Astrocyte (in vitro differentiated cells and primary cell): Measurements from ENCODE around the gene HLA-DPA1. TPM values are rescaled to one million over a fixed set of nuclear protein-coding genes. Genes with fewer than 3 reads are reported as not detected.

Experiments
- DNase-seq: peaks from one replicate; pipeline ENCODE4 v3.0.0-alpha.2; 2010; ENCODE audit warnings: low read depth
- FAIRE-seq: peaks from 2 replicates; lab custom pipeline; 2011; peaks lifted over from hg19 to GRCh38; lab: Jason Lieb, UNC
- H2AFZ ChIP-seq: 2 replicates; pipeline ENCODE4 v1.6.0; 2012; ENCODE audit warnings: low read depth, low read length, inconsistent platforms
- H3K27ac ChIP-seq: 2 replicates; pipeline ENCODE4 v1.5.1; 2011; ENCODE audit warnings: low read depth, low read length, inconsistent platforms
- H3K27me3 ChIP-seq: 2 replicates; pipeline ENCODE4 v1.6.0; 2011; ENCODE audit warnings: low read length, inconsistent platforms; ENCODE audit not compliant: insufficient read depth
- H3K36me3 ChIP-seq: 2 replicates; pipeline ENCODE4 v1.5.1; 2011; ENCODE audit warnings: low read length, inconsistent platforms; ENCODE audit not compliant: insufficient read depth
- H3K4me1 ChIP-seq: 2 replicates; pipeline ENCODE4 v1.5.1; 2011; ENCODE audit warnings: low read length, inconsistent platforms; ENCODE audit not compliant: insufficient read depth
- H3K4me2 ChIP-seq: 2 replicates; pipeline ENCODE4 v1.6.0; 2012; ENCODE audit warnings: low read length, inconsistent platforms
- H3K4me3 ChIP-seq: 2 replicates; pipeline ENCODE4 v1.5.1; 2011; ENCODE audit warnings: low read depth, mild to moderate bottlenecking, low read length, inconsistent platforms; ENCODE audit not compliant: insufficient read depth
- H3K79me2 ChIP-seq: 2 replicates; pipeline ENCODE4 v1.6.0; 2012; ENCODE audit warnings: mild to moderate bottlenecking, low read length, inconsistent platforms; ENCODE audit not compliant: insufficient read depth
- H3K9ac ChIP-seq: 2 replicates; pipeline ENCODE4 v1.6.0; 2012; ENCODE audit warnings: mild to moderate bottlenecking, low read length, inconsistent platforms
- H3K9me3 ChIP-seq: 2 replicates; pipeline ENCODE4 v1.5.1; 2012; ENCODE audit warnings: low read depth, mild to moderate bottlenecking, low read length, inconsistent platforms; ENCODE audit not compliant: insufficient read depth
- H4K20me1 ChIP-seq: 2 replicates; pipeline ENCODE4 v1.6.0; 2012; ENCODE audit warnings: low read length, inconsistent platforms; ENCODE audit not compliant: insufficient read depth
- H3K27ac Mint-ChIP-seq: one replicate; pipeline ENCODE4 v1.8.0; 2021; ENCODE audit warnings: mild to moderate bottlenecking, mixed read lengths; ENCODE audit not compliant: unreplicated experiment
- H3K27me3 Mint-ChIP-seq: one replicate; pipeline ENCODE4 v1.8.0; 2021; ENCODE audit warnings: low read depth, mixed read lengths; ENCODE audit not compliant: unreplicated experiment
- H3K36me3 Mint-ChIP-seq: one replicate; pipeline ENCODE4 v1.8.0; 2021; ENCODE audit warnings: low read depth, mixed read lengths; ENCODE audit not compliant: unreplicated experiment
- H3K4me1 Mint-ChIP-seq: one replicate; pipeline ENCODE4 v1.8.0; 2021; ENCODE audit warnings: low read depth, mixed read lengths; ENCODE audit not compliant: unreplicated experiment
- H3K4me3 Mint-ChIP-seq: one replicate; pipeline ENCODE4 v1.8.0; 2021; ENCODE audit warnings: mild to moderate bottlenecking, moderate library complexity, mixed read lengths; ENCODE audit not compliant: unreplicated experiment
- H3K9me3 Mint-ChIP-seq: one replicate; pipeline ENCODE4 v1.8.0; 2021; ENCODE audit warnings: mild to moderate bottlenecking, mixed read lengths; ENCODE audit not compliant: unreplicated experiment
- CTCF ChIP-seq: IDR thresholded peaks from 2 replicates; pipeline ENCODE4 v1.5.1; 2011; ENCODE audit warnings: low read depth, mild to moderate bottlenecking, inconsistent platforms, low read length, moderate library complexity; ENCODE audit not compliant: insufficient read depth
- EZH2 ChIP-seq: IDR thresholded peaks from 2 replicates; pipeline ENCODE4 v1.6.1; 2012; ENCODE audit warnings: mild to moderate bottlenecking, low read length, inconsistent platforms; ENCODE audit not compliant: insufficient read depth
- total RNA-seq: library from RNA; stranded (reverse); gene quantifications from 2 replicates; pipeline ENCODE4 v1.2.1, GENCODE V29; 2021

HLA-DPA1 gene
- total RNA-seq, 1 donor from 2014 or later: 1.7 TPM

GRCh38 chr6:33061987-33062386 lies 11.5 kb downstream of the HLA-DPA1 start:
- Mint-ChIP-seq H3K27ac (no peak overlapping the region), H3K4me3 (no peak overlapping the region), H3K9me3 (no peaks in the 10 kb centered on the region), H3K36me3 (peaks cover 2% of the 10 kb centered on the region), H3K4me1 (peaks cover 4% of the 10 kb centered on the region), H3K27me3 (peaks cover 7% of the 10 kb centered on the region)
- Histone ChIP-seq H3K4me2 (no peak overlapping the region), H3K4me3 (no peak overlapping the region), H4K20me1 (no peaks in the 10 kb centered on the region), H3K9me3 (no peaks in the 10 kb centered on the region), H3K27ac (no peak overlapping the region), H3K9ac (no peak overlapping the region), H3K27me3 (peaks cover 14% of the 10 kb centered on the region), H2AFZ (no peak overlapping the region), H3K79me2 (no peaks in the 10 kb centered on the region), H3K36me3 (no peaks in the 10 kb centered on the region), H3K4me1 (no peaks in the 10 kb centered on the region)
- TF ChIP-seq EZH2 (no peak), CTCF (no peak)
- DNase-seq (no peak), FAIRE-seq (no peak)

GRCh38 chr6:33057222-33058150 lies 16.0 kb downstream of the HLA-DPA1 start:
- H3K36me3 Mint-ChIP-seq: peaks cover 2% of the 10 kb centered on the region
- Histone ChIP-seq H2AFZ (no peak overlapping the region), H3K27me3 (peaks cover 21% of the 10 kb centered on the region), H3K9ac (no peak overlapping the region), H3K9me3 (no peaks in the 10 kb centered on the region), H3K4me2 (no peak overlapping the region), H3K27ac (no peak overlapping the region), H3K4me3 (no peak overlapping the region), H3K79me2 (no peaks in the 10 kb centered on the region), H3K4me1 (no peaks in the 10 kb centered on the region), H3K36me3 (no peaks in the 10 kb centered on the region), H4K20me1 (no peaks in the 10 kb centered on the region)
- no peak overlapping the region for H3K4me3 Mint-ChIP-seq
- H3K4me1 Mint-ChIP-seq: no peaks in the 10 kb centered on the region
- DNase-seq: no peak
- H3K27ac Mint-ChIP-seq: no peak overlapping the region
- H3K27me3 Mint-ChIP-seq: peaks cover 12% of the 10 kb centered on the region
- TF ChIP-seq EZH2 (no peak), CTCF (no peak)
- no peak for FAIRE-seq
- H3K9me3 Mint-ChIP-seq: peaks cover 2% of the 10 kb centered on the region

- Histone ChIP-seq H2AFZ (no peak overlapping the region), H3K4me2 (no peak overlapping the region), H3K9me3 (no peaks in the 10 kb centered on the region), H3K79me2 (no peaks in the 10 kb centered on the region), H3K4me1 (no peaks in the 10 kb centered on the region), H3K4me3 (no peak overlapping the region), H3K36me3 (no peaks in the 10 kb centered on the region), H3K27ac (no peak overlapping the region), H3K9ac (no peak overlapping the region), H3K27me3 (peaks cover 45% of the 10 kb centered on the region), H4K20me1 (no peaks in the 10 kb centered on the region)
- Mint-ChIP-seq H3K27me3 (peaks cover 17% of the 10 kb centered on the region), H3K9me3 (peaks cover 7% of the 10 kb centered on the region), H3K4me1 (no peaks in the 10 kb centered on the region), H3K4me3 (no peak overlapping the region), H3K27ac (no peak overlapping the region), H3K36me3 (no peaks in the 10 kb centered on the region)
- no peak for TF ChIP-seq CTCF
- no peak for TF ChIP-seq EZH2
- FAIRE-seq (no peak), DNase-seq (peak; percentile 3)
Measured at GRCh38 chr6:33053230-33053629, 20.2 kb downstream of the HLA-DPA1 start.
